ENCODE results near the gene DAB2. TPM values are rescaled to one million over a fixed set of nuclear protein-coding genes. Genes with fewer than 3 reads are reported as not detected.

The DAB2 gene
- total and polyA plus RNA-seq, 5 donors from 2014 or later: 4.2 TPM; not detected in 4

GRCh38 chr5:39446231-39446630, 21.5 kb upstream of the DAB2 start:
- H3K36me3 Mint-ChIP-seq: no peaks in the 10 kb centered on the region
- H3K27ac ChIP-seq (ENCODE audit: insufficient read depth, low read length, poor library complexity, severe bottlenecking): no peak overlapping the region
- no peaks in the 10 kb centered on the region for H3K4me1 Mint-ChIP-seq
- H3K4me1 ChIP-seq (ENCODE audit: control insufficient read depth, insufficient read depth, low read length, poor library complexity, severe bottlenecking): no peaks in the 10 kb centered on the region
- H3K4me3 Mint-ChIP-seq: no peak overlapping the region
- H3K27me3 ChIP-seq (ENCODE audit: control insufficient read depth, insufficient read depth, low read length): peaks cover 3% of the 10 kb centered on the region
- H3K4me3 ChIP-seq (ENCODE audit: low read depth, low read length): no peak overlapping the region
- no peaks in the 10 kb centered on the region for H3K9me3 ChIP-seq (ENCODE audit: control insufficient read depth in 2 of 2, low read length in 2 of 2)
- DNase-seq (no peak), ATAC-seq (ENCODE audit: low read depth in 2 of 2) (no peak)
- H3K9me3 Mint-ChIP-seq: peaks cover 0 to 3% (median 0%) of the 10 kb centered on the region in 7 donors
- no peaks in the 10 kb centered on the region for H3K36me3 ChIP-seq (ENCODE audit: control insufficient read depth, insufficient read depth, low read length)
- no peak overlapping the region for H3K27ac Mint-ChIP-seq
- peaks cover 9% of the 10 kb centered on the region for H3K27me3 Mint-ChIP-seq

GRCh38 chr5:39443911-39444310, 19.1 kb upstream of the DAB2 start:
- Mint-ChIP-seq H3K4me3 (no peak overlapping the region), H3K9me3 (peaks cover 0 to 3% (median 0%) of the 10 kb centered on the region in 7 donors), H3K27me3 (peaks cover 7% of the 10 kb centered on the region), H3K27ac (no peak overlapping the region), H3K4me1 (no peaks in the 10 kb centered on the region), H3K36me3 (no peaks in the 10 kb centered on the region)
- Histone ChIP-seq H3K9me3 (ENCODE audit: control insufficient read depth in 2 of 2, low read length in 2 of 2) (no peaks in the 10 kb centered on the region), H3K4me1 (ENCODE audit: control insufficient read depth, insufficient read depth, low read length, poor library complexity, severe bottlenecking) (no peaks in the 10 kb centered on the region), H3K27me3 (ENCODE audit: control insufficient read depth, insufficient read depth, low read length) (peaks cover 5% of the 10 kb centered on the region), H3K4me3 (ENCODE audit: low read depth, low read length) (no peak overlapping the region), H3K36me3 (ENCODE audit: control insufficient read depth, insufficient read depth, low read length) (no peaks in the 10 kb centered on the region), H3K27ac (ENCODE audit: insufficient read depth, low read length, poor library complexity, severe bottlenecking) (no peak overlapping the region)
- DNase-seq: no peak
- no peak for ATAC-seq (ENCODE audit: low read depth in 2 of 2)

GRCh38 chr5:39442991-39443390, 18.2 kb upstream of the DAB2 start:
- H3K4me3 ChIP-seq (ENCODE audit: low read depth, low read length): no peak overlapping the region
- Mint-ChIP-seq H3K27me3 (peaks cover 14% of the 10 kb centered on the region), H3K4me1 (no peaks in the 10 kb centered on the region), H3K9me3 (peaks cover 0 to 3% (median 0%) of the 10 kb centered on the region in 7 donors), H3K4me3 (no peak overlapping the region), H3K36me3 (no peaks in the 10 kb centered on the region), H3K27ac (no peak overlapping the region)
- H3K36me3 ChIP-seq (ENCODE audit: control insufficient read depth, insufficient read depth, low read length): no peaks in the 10 kb centered on the region
- H3K27me3 ChIP-seq (ENCODE audit: control insufficient read depth, insufficient read depth, low read length): peaks cover 5% of the 10 kb centered on the region
- ATAC-seq (ENCODE audit: low read depth in 2 of 2): no peak
- no peaks in the 10 kb centered on the region for H3K4me1 ChIP-seq (ENCODE audit: control insufficient read depth, insufficient read depth, low read length, poor library complexity, severe bottlenecking)
- DNase-seq: no peak
- no peak overlapping the region for H3K27ac ChIP-seq (ENCODE audit: insufficient read depth, low read length, poor library complexity, severe bottlenecking)
- H3K9me3 ChIP-seq (ENCODE audit: control insufficient read depth in 2 of 2, low read length in 2 of 2): no peaks in the 10 kb centered on the region

- no peaks in the 10 kb centered on the region for H3K36me3 Mint-ChIP-seq
- peaks cover 0 to 3% (median 0%) of the 10 kb centered on the region in 7 donors for H3K9me3 Mint-ChIP-seq
Measured at GRCh38 chr5:39441838-39442237, 17.1 kb upstream of the DAB2 start.

GRCh38 chr5:39440958-39441624, 16.3 kb upstream of the DAB2 start:
- H3K9me3 Mint-ChIP-seq: peaks cover 0 to 3% (median 0%) of the 10 kb centered on the region in 7 donors
- no peaks in the 10 kb centered on the region for H3K36me3 Mint-ChIP-seq
- no peaks in the 10 kb centered on the region for H3K4me1 Mint-ChIP-seq
- Histone ChIP-seq H3K9me3 (ENCODE audit: control insufficient read depth in 2 of 2, low read length in 2 of 2) (no peaks in the 10 kb centered on the region), H3K4me3 (ENCODE audit: low read depth, low read length) (no peak overlapping the region), H3K36me3 (ENCODE audit: control insufficient read depth, insufficient read depth, low read length) (no peaks in the 10 kb centered on the region), H3K27ac (ENCODE audit: insufficient read depth, low read length, poor library complexity, severe bottlenecking) (no peak overlapping the region), H3K4me1 (ENCODE audit: control insufficient read depth, insufficient read depth, low read length, poor library complexity, severe bottlenecking) (no peaks in the 10 kb centered on the region), H3K27me3 (ENCODE audit: control insufficient read depth, insufficient read depth, low read length) (peaks cover 5% of the 10 kb centered on the region)
- peaks cover 9% of the 10 kb centered on the region for H3K27me3 Mint-ChIP-seq
- no peak for ATAC-seq (ENCODE audit: low read depth in 2 of 2)
- no peak overlapping the region for H3K4me3 Mint-ChIP-seq
- no peak for DNase-seq
- H3K27ac Mint-ChIP-seq: no peak overlapping the region

More at GRCh38 chr5:39441838-39442237, 17.1 kb upstream of the DAB2 start:
- peaks cover 5% of the 10 kb centered on the region for H3K27me3 ChIP-seq (ENCODE audit: control insufficient read depth, insufficient read depth, low read length)
- H3K4me1 Mint-ChIP-seq: no peaks in the 10 kb centered on the region
- no peaks in the 10 kb centered on the region for H3K36me3 ChIP-seq (ENCODE audit: control insufficient read depth, insufficient read depth, low read length)
- H3K27ac ChIP-seq (ENCODE audit: insufficient read depth, low read length, poor library complexity, severe bottlenecking): no peak overlapping the region
- H3K27ac Mint-ChIP-seq: no peak overlapping the region
- peaks cover 11% of the 10 kb centered on the region for H3K27me3 Mint-ChIP-seq
- no peak overlapping the region for H3K4me3 ChIP-seq (ENCODE audit: low read depth, low read length)
- no peak for ATAC-seq (ENCODE audit: low read depth in 2 of 2)
- no peak for DNase-seq
- no peaks in the 10 kb centered on the region for H3K4me1 ChIP-seq (ENCODE audit: control insufficient read depth, insufficient read depth, low read length, poor library complexity, severe bottlenecking)
- H3K4me3 Mint-ChIP-seq: no peak overlapping the region
- H3K9me3 ChIP-seq (ENCODE audit: control insufficient read depth in 2 of 2, low read length in 2 of 2): no peaks in the 10 kb centered on the region

- ATAC-seq (ENCODE audit: low read depth in 2 of 2): no peak
- no peak for DNase-seq
- H3K4me1 Mint-ChIP-seq: no peaks in the 10 kb centered on the region
Measured at GRCh38 chr5:39440192-39440957, 15.6 kb upstream of the DAB2 start.

GRCh38 chr5:39439582-39440162, 14.9 kb upstream of the DAB2 start:
- Mint-ChIP-seq H3K27me3 (peaks cover 9% of the 10 kb centered on the region), H3K4me3 (no peak overlapping the region), H3K9me3 (peaks cover 0 to 3% (median 0%) of the 10 kb centered on the region in 7 donors), H3K4me1 (no peaks in the 10 kb centered on the region), H3K36me3 (no peaks in the 10 kb centered on the region), H3K27ac (no peak overlapping the region)
- H3K27me3 ChIP-seq (ENCODE audit: control insufficient read depth, insufficient read depth, low read length): peaks cover 9% of the 10 kb centered on the region
- H3K27ac ChIP-seq (ENCODE audit: insufficient read depth, low read length, poor library complexity, severe bottlenecking): no peak overlapping the region
- no peak for DNase-seq
- H3K4me3 ChIP-seq (ENCODE audit: low read depth, low read length): no peak overlapping the region
- no peaks in the 10 kb centered on the region for H3K4me1 ChIP-seq (ENCODE audit: control insufficient read depth, insufficient read depth, low read length, poor library complexity, severe bottlenecking)
- no peaks in the 10 kb centered on the region for H3K36me3 ChIP-seq (ENCODE audit: control insufficient read depth, insufficient read depth, low read length)
- ATAC-seq (ENCODE audit: low read depth in 2 of 2): no peak
- H3K9me3 ChIP-seq (ENCODE audit: control insufficient read depth in 2 of 2, low read length in 2 of 2): no peaks in the 10 kb centered on the region

More at GRCh38 chr5:39440192-39440957, 15.6 kb upstream of the DAB2 start:
- H3K27ac ChIP-seq (ENCODE audit: insufficient read depth, low read length, poor library complexity, severe bottlenecking): no peak overlapping the region
- H3K27me3 ChIP-seq (ENCODE audit: control insufficient read depth, insufficient read depth, low read length): peaks cover 5% of the 10 kb centered on the region
- H3K36me3 ChIP-seq (ENCODE audit: control insufficient read depth, insufficient read depth, low read length): no peaks in the 10 kb centered on the region
- H3K9me3 Mint-ChIP-seq: peaks cover 0 to 3% (median 0%) of the 10 kb centered on the region in 7 donors
- H3K36me3 Mint-ChIP-seq: no peaks in the 10 kb centered on the region
- no peaks in the 10 kb centered on the region for H3K9me3 ChIP-seq (ENCODE audit: control insufficient read depth in 2 of 2, low read length in 2 of 2)
- H3K27ac Mint-ChIP-seq: no peak overlapping the region
- H3K4me3 Mint-ChIP-seq: no peak overlapping the region
- H3K27me3 Mint-ChIP-seq: peaks cover 9% of the 10 kb centered on the region
- no peak overlapping the region for H3K4me3 ChIP-seq (ENCODE audit: low read depth, low read length)
- no peaks in the 10 kb centered on the region for H3K4me1 ChIP-seq (ENCODE audit: control insufficient read depth, insufficient read depth, low read length, poor library complexity, severe bottlenecking)
